G401.6 (cell line): ENCODE measurements around the gene OSBPL7.
"Not testable (repeated sequence)": the region's sequence is repeated elsewhere in the genome, so short reads cannot be mapped to it uniquely, and the experiment has no call there.

Experiments used
- FAIRE-seq: peaks from 2 replicates; lab custom pipeline; 2012; peaks lifted over from hg19 to GRCh38; lab: Jason Lieb, UNC

OSBPL7 gene

GRCh38 chr17:47804461-47804860 lies 17.1 kb downstream of the OSBPL7 start:
- no peak for FAIRE-seq

- no peak for FAIRE-seq
Observed at GRCh38 chr17:47803751-47804150, 17.8 kb downstream of the OSBPL7 start.

- no peak for FAIRE-seq
Observed at GRCh38 chr17:47803201-47803600, 18.4 kb downstream of the OSBPL7 start.

GRCh38 chr17:47802341-47803022 lies 19.1 kb downstream of the OSBPL7 start:
- no peak for FAIRE-seq

GRCh38 chr17:47801906-47802305 lies 19.7 kb downstream of the OSBPL7 start:
- no peak for FAIRE-seq

- FAIRE-seq = no peak
Observed at GRCh38 chr17:47801176-47801765, 20.3 kb downstream of the OSBPL7 start.

GRCh38 chr17:47800686-47801085 lies 20.9 kb downstream of the OSBPL7 start:
- FAIRE-seq = no peak

- FAIRE-seq = no peak
Observed at GRCh38 chr17:47797797-47798196, 23.8 kb downstream of the OSBPL7 start.

- no peak for FAIRE-seq
Observed at GRCh38 chr17:47792979-47793378, 28.6 kb downstream of the OSBPL7 start.

GRCh38 chr17:47792457-47792856 lies 29.1 kb downstream of the OSBPL7 start:
- FAIRE-seq = no peak

- no peak for FAIRE-seq
Observed at GRCh38 chr17:47791025-47791424, 30.6 kb downstream of the OSBPL7 start.

GRCh38 chr17:47789611-47790561 lies 31.7 kb downstream of the OSBPL7 start:
- no peak for FAIRE-seq

- FAIRE-seq = no peak
Observed at GRCh38 chr17:47785538-47786123, 36.0 kb downstream of the OSBPL7 start.

GRCh38 chr17:47781397-47781796 lies 40.2 kb downstream of the OSBPL7 start:
- FAIRE-seq = no peak

- no peak for FAIRE-seq
Observed at GRCh38 chr17:47778184-47778635, 43.4 kb downstream of the OSBPL7 start.

GRCh38 chr17:47776330-47777197 lies 45.0 kb downstream of the OSBPL7 start:
- peak; percentile 93 for FAIRE-seq

- no peak for FAIRE-seq
Observed at GRCh38 chr17:47774987-47775580, 46.5 kb downstream of the OSBPL7 start.

- no peak for FAIRE-seq
Observed at GRCh38 chr17:47774331-47774730, 47.3 kb downstream of the OSBPL7 start.

GRCh38 chr17:47773649-47774048 lies 47.9 kb downstream of the OSBPL7 start:
- not testable (repeated sequence) for FAIRE-seq

- FAIRE-seq = no peak
Observed at GRCh38 chr17:47763913-47764582, 57.5 kb downstream of the OSBPL7 start.

GRCh38 chr17:47762728-47763127 lies 58.9 kb downstream of the OSBPL7 start:
- FAIRE-seq = no peak
